Hematopoietic multipotent progenitor cell treated with erythropoietin and hydrocortisone succinate and interleukin-3 and kit ligand, for 15 days (in vitro differentiated cells): ENCODE measurements around the gene KRTAP17-1.
"Not testable (repeated sequence)": the region's sequence is repeated elsewhere in the genome, so short reads cannot be mapped to it uniquely, and the experiment has no call there.

Source experiments
- DNase-seq: peaks from one replicate; pipeline ENCODE4 v3.0.0-alpha.2; 2015; ENCODE audit warnings: low spot score

Gene KRTAP17-1, protein sequence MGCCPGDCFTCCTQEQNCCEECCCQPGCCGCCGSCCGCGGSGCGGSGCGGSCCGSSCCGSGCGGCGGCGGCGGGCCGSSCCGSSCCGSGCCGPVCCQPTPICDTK

DNA sequence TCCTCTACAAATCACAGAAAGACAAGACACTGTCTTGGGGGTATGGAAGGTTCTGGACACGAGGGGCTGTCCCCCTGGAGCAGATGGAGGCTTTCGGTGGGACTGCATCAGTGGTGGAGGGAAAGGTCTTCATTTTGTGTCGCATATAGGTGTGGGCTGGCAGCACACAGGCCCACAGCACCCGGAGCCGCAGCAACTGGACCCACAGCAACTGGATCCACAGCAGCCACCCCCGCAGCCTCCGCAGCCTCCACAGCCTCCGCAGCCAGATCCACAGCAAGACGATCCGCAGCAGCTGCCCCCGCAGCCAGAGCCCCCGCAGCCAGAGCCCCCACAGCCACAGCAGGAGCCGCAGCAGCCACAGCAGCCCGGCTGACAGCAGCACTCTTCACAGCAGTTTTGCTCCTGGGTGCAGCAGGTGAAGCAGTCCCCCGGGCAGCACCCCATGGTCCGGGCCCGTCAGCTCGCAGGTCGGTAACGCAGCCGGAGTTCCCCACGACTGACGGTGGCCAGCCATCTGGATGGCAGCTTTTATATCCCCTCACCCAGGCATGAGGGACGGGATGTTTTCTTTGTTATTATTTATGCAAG lies at the start of gene KRTAP17-1:
Gene KRTAP17-1 (minus strand): TSS at position 507 of the 591 bp plus-strand sequence. CDS start 60 bp downstream, at position 447.
- DNase-seq = no peak

DNA sequence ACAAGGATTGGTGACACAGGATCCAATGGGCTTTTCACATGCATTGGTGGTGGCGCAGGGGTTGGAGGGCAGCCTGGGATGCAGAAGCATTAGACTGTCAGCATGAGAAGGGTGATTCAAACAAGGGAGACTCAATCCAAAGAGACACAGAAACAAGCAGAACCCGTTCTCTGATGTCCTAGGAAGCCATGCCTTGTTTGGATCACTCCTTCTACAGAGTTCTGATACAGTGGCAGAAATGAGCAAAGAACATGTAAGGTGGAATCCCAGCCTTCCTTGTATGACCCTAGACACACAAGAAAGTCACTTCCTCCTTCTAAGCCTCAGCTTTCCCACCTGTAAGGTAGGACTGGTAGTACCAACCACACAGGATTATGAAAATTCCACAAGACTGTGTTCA lies 48.4 kb upstream of the KRTAP17-1 start:
- no peak for DNase-seq

DNA sequence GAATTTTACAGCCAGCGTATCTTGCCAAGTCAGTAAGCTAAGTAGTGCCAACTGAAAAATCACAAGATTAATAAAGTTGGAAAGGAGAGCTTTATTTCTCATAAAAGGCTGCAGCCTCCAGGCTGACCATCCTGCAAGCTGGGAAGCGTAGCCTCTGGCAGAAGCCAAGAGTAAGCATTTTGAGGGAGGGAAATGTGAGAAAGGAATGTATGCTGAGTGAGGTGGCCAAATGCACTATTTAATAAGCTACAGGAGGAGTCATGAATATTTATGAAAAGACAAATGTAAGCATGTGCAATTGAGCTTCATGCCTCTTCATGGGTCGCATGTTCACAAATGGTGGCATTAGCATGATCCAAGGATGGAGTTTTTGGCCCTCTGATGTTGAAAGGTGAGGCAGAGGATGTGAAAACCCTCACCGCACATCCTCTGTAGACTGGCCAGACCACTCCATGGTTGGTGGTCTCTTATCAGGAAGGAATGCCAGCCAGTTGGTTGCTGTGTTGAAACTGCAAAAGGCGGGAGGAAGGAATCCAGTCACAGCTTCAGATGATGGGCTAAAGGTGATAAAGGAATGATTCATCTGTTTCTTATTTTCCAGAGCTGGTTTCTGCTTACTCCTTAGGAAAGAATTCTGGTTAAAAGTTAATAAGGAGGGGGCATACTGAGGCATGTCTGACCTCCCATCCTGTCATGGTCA lies 44.9 kb upstream of the KRTAP17-1 start:
- DNase-seq = no peak

DNA sequence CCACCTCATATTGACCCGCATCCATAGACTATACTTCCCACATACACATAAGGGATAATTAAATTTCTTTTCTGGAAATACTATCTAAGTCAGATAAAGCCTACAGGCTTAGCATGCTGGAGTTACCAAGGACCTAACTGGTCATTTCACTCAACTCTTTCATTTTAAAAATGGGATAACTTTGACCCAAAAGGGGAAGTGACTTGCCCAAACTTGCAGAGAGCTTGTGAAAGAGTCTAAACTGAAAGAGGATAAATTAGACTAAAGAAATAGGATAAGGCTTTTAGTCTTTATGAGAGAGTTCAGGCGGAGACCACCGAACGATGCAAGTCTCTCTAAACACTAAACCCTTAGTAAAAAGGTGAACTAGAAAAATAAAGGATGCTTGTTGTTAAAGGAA lies 39.0 kb upstream of the KRTAP17-1 start:
- DNase-seq = no peak

DNA sequence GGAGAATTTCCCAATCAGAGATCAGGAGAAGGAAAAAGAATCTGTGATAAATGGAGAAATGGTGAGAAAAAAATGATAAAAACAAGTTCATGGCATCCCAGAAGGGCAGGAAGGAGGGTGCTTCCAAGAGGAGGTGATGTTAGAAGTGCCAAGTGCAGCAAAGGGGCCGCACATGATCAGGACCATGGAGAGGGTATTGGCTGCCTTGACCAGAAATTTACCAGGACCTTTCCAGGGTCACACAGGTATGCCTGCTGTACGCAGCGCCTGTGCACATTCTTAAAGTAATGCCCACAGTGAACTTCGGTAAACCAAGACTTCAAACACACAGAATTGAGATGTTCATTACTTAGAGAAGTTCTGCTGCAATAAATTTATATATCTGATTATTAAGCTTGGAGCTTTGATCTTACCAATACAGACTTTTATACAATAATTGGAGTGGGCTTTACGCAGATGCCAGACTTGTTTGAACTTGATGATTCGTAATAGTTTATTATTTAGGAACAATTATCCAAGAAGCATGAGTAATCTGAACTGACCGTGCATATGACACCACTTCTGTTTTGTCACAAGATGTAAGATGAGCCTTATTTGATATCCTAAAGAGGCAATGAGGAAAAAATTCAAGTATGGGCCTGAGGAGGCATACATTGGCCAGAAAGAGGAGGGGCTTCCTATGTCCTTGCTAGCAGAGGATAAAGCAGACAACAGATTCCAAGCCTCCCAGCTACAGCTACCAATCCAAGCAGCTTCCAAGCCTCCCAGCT lies 37.3 kb upstream of the KRTAP17-1 start:
- DNase-seq = no peak

DNA sequence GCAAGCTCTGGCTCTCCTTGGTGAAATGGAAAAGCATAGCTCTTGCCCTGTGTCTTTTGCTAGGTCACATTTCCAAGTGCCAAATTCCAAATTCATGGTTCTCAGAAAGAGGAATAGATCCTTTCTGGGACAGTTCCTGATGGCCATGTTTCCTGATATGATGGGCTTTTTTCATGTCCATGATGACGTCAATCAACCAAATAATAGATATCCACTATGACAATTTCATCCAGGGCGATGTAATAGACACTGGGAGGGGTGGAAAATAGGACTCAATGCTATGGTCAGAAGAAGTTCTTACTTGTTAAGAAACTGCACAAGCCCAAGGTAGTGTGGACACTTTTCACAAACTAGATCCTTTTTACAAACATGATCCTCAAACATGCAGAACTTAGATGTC lies 35.7 kb upstream of the KRTAP17-1 start:
- no peak for DNase-seq

DNA sequence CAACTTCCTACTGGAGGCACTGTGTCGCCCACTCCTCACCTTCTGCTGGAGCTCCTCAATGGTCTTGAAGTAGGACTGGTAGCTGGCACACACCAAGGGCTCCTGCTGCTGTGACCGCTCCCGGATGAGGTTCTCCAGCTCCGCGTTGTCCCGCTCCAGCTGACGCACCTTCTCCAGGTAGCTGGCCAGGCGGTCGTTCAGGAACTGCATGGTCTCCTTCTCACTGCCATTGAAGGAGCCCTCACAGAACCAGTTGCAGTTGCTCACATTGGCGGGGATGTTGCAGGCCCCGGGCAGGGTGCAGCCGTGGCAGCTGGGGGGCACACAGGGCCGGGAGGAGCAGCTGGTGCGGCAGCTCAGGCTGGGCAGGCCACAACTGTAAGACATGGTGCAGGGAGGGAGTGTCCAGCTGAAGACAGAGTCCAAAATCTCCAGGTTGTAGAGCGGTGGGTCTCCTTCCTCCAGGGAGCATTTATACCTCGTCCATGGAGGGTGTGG lies 34.9 kb upstream of the KRTAP17-1 start, which contains the start of gene KRT33A:
Gene KRT33A (minus strand): TSS at position 448 of the 498 bp plus-strand sequence. CDS start 61 bp downstream, at position 387.
- not testable (repeated sequence) for DNase-seq

DNA sequence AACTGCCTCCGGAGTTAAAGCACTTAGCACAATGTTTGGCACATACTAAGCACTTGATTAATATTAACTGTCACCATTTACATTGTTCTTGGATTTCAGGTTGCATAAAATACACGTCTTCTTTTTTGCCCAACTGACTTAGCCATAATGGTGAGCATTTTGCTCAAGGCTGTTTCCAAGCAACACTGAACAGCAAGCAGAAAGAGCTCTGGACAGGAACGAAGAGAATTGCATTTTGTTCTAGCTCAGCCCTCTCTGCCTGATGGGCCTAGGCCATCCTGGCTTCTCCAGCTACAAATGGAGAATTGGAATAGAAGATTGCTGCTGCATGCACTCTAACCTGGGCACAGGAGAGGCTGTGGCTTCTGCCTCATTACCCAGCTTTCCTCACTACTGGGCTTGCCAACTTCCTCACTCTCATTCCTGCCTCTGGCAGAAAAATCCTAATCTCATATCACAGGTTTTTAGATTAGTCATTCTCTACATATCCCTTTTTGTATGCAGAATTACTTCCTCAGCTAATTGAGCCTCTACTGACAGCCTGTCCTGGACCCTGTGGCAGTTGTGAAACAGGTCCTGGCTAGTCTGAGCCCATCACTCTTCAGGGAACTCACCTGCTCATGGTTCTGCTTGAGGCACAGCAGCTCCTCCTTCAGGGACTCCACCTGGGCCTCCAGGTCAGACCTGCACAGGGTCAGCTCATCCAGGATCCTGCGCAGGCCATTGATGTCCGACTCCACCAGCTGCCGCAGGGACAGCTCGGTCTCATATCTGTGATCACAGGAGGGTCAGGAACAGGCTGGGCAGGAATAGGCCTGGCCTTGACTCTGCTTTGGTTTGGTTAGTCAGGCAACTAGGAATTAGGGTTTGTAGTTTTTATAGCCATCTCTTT lies 32.6 kb upstream of the KRTAP17-1 start:
- no peak for DNase-seq

DNA sequence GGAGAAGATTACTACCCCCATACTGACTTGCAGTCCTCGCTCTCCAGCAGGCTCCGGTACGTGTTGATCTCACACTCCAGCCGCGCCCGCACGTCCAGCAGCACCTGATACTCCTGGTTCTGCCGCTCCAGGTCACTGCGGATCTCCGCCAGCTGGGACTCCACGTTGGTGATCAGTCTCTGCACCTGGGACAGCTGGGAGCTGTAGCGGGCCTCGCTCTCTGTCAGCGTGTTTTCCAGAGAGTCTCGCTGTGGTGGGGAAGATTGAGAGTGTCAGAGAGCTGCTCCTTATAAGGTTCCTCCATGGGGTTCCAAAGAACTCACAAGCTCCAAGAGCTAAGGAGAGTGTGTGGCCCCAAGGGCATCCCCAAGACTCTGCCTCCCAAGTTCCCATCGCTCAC lies 30.9 kb upstream of the KRTAP17-1 start:
- DNase-seq = not testable (repeated sequence)

DNA sequence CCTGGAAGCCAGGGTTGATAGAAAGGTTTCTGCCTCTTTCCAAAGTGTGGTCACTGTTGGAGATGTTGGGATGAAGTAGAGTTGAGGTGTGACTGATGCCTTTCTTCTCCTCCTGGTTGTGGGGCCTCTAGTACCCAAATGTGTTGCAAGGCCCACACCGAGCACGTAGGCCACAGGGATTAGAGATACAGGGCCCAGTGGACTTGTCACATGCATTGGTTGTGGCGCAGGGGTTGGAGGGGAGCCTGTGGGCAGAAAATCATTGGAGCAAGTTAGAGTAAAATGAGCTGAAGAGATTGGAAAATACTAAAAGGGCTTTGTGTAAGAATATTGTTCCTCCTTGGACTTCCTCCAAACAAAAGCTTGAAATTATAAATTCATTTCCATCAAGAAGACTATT lies 30.5 kb upstream of the KRTAP17-1 start:
- no peak for DNase-seq

DNA sequence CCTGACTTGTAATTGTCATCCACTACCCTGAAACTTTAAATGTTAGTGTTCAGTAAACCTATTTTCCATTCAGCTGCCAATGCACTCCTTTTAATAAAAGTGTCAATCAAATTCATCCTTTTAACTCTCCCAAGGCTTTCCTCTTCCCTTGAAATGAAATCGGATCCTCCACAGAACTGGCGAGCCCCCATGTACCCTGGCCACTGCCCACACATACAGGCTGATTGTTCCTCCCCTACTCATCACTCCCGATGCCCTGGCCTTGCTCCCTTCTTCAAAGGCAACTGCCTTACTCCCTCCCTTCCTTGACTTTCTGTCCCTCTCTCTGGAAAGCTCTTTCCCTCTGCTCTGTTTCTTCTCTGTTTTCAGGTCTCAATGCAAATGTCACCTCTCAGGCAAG lies 27.5 kb upstream of the KRTAP17-1 start:
- DNase-seq = no peak

DNA sequence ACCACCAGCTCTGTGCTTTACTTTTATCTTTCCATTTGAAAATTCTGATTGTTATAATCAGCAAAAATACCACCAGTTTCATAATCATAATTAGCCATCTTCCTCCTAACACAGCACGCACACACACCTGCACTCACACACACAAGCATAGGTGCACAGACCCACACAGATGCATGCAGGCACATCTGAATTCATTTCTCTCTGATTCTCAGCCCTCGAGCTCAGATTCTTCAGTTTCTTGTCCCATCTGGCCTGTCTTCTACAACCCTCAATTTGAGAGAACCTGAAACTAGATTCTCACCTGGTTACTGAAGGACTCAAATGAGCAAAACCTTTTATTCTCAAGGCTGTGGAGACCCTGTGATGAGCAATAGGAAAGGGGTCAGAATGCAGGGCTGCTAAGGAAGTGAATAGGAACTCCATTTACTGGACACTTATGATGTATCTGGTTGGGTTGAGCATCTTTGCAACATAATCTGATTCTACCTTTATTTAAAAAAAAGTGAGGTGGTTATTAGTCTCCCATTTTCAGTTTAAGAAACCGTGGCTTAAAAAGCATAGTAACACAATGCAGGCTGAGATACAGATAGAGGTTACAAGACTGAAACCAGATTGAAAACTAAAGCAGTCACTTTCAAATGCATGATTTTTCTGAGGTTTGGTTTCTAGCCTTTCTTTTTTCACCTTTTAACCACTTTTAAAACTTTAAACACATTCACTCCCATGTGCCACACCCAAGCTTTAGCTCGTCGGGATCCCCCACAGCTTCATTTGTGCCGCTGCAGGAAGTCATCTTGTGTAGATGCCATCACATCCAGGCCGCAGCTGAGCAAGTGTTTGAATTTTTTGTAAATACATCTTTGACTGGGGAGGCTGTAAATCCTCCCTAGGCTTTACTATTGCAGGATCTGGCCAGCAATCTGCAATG lies 25.7 kb upstream of the KRTAP17-1 start:
- no peak for DNase-seq

DNA sequence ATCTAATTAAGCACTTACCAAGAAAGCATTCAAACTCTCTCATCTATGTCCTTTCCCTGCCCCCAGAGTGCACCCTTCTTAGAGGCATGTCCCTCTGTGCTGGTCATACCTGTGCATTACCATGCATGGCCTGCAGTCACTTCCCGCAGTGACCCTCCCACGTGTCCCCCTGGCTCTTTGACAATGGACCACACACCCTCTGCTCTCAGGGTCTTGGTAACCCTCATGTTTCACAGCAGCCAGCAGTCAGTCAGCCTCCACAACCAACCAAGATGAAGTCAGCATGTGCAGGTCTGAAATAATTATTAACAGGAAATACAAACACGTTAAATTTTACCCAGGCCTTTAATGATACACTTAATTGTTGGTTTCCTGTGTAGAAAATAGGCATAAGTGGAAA lies 25.0 kb upstream of the KRTAP17-1 start:
- DNase-seq = no peak

DNA sequence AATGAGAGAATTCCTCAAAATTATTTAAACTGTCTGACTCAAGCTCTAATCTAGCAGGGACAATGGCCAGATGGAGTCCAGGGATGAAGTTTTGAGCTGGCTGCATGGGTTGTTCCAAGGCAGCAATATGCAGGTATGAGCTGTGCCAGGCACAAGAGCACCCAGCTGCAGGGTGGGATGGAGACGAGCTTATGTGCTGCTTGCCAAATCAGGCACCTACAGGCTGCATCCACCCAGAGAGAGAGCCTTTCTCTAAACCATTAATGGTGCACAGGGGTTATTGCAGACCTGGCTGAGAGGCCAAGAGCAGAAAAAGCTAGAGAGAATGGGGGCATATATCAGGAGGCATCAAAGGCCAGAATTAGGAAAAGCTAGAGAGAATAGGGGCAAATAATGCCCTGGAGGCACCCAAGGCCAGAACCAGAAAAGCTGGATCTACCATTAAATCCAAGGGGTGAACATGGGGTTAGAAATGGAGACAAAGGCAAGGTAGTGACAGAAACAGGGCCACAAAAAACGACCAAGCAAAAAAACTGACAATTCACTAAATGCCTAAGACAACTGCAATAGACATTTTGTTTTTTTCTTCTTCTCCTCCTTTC lies 24.2 kb upstream of the KRTAP17-1 start:
- DNase-seq = no peak

DNA sequence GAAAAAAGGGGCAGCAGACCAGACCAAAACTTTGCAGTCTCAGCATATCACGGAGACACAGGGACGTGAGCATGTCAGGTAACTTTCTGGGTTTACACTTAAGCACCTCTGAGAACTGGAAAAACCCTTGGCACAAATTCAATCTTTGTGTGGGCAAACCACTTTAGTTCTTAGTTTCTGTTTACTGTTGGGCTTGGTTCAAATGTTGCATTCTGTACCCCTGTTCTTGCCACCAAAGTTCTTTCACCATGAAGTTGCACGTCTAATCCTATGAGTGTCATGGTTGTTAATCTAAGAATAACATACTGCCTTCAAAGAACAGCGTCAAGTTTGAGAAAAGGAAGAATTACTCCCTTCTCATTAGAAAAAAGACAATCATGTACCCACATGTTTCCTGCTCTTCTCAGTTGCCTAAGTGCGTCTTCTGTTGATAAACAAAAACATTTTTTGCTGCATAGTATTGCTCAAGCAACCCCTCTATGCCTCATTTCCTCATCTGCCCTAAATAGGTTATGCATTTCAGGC lies 23.5 kb upstream of the KRTAP17-1 start:
- no peak for DNase-seq

DNA sequence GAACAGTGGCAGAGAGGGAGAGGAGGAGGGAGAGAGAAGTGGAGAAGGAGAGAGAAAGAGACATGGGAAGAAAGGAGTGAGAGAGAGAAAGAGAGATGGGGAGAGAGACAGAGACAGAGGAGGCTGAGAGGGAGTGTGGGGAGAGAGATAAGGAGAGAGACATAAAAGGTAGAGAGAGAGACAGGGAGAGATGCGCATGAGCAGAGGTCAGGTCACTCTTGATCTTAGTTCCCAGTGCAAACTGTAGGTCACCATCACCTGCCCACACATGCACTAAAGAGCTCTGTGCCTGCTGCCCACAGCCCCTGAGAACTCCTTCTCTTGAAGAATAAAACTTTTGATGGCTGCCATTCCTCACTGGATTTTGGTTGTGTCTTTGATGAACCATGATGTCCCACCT lies 20.2 kb upstream of the KRTAP17-1 start:
- no peak for DNase-seq

DNA sequence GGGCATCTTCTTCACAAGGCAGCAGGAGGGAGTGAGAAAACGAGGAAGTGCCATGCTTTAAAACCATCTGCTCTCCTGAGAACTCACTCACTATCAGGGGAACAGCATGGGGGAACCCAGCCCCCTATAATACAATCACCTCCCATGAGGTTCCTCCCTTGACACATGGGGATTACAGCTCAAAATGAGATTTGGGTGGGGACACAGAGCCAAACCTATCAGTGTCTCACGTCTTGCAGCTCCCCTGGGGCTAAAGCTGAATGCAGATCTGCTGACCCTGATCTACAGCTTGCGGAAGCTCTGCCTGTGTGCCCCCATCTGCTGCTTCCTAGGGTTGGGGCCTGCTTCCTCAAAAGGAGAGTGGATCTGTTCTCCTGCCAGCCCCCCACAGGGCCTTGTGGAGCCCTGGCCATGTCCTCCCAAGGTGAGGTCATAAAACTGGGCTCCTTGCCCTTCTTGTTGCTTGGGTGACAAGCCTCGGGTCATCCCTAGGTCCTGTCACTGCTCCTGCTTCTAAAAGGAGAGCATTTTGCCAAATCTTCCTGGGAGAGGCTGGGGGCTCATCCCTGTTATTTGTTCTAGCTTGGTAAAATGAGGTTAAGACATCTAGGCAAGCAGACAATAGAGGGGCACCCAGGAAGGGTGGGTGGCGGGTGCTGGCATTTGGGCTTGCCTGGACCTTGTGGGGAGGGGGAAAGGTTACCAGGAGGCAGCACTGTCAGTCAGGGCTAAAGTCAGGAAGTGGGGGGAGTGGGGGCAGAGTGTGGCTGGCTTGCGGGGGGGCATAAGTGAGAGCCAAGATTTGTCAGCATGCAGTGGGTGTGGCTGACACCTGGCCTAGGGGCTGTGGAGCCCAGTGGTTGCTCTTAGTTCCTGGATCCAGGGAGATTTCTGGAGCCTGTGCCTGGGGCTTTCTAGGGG lies 19.1 kb upstream of the KRTAP17-1 start:
- no peak for DNase-seq

DNA sequence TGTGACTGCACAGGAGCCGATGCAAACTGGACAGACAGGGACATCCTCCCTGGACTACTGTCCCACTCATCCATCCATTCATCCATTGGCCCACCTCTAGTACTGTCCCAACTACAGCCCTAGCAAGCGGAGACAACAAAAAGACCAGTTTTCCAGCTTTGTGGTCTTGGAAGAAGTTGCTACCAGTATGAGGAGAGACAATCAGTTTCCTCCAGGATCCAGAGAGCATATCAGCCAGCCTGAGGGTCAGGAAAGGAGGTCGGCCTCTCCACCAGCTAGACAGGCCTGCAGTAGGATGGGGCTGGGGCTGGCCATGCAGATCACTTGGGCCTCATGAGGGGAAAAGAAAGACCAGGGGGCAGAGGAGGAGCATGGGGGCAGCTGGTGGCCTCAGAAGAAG lies 18.3 kb upstream of the KRTAP17-1 start:
- DNase-seq = no peak

DNA sequence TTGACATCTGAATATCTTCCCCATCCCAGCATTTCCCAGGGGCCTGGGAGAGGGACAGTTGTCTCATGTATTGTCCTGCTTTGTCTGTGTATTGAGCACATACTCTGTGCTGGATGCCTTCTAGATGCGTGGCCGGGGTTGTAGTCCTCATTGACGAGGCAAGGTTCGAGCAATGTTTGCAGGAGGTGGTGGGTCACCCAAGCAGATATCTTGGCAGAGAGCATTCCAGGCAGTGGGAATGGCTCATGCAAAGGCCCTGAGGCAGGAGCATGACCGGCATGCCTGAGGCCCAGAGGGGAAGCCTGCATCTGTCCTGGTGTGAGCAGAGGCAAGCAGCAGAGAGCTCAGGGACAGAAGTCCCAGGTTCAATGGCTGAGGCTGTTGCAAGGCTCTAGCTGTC lies 17.6 kb upstream of the KRTAP17-1 start:
- DNase-seq = no peak
